DOHH2 (cell line): ENCODE data around the gene S100P.
"Not testable (repeated sequence)": the region's sequence is repeated elsewhere in the genome, so short reads cannot be mapped to it uniquely, and the experiment has no call there.

Source experiments
- CTCF ChIP-seq: fragments of 200-600 bp; sonication (generic); IDR thresholded peaks from one replicate; pipeline ENCODE4 v1.5.1; 2014; ENCODE audit warnings: antibody characterized with exemption, mild to moderate bottlenecking, low read depth, low read length; ENCODE audit not compliant: poor library complexity, severe bottlenecking
- EZH2phosphoT487 ChIP-seq: fragments of 200-600 bp; sonication (generic); IDR thresholded peaks from 2 replicates; pipeline ENCODE4 v1.6.1; 2017; ENCODE audit warnings: borderline replicate concordance, mild to moderate bottlenecking, antibody characterized with exemption, low read length, moderate library complexity, mixed read lengths

GRCh38 chr4:6673191-6673659 is 20.5 kb upstream of the S100P start:
- TF ChIP-seq CTCF, EZH2phosphoT487: not testable (repeated sequence)
